DND-41 (cell line): ENCODE data around the gene GREB1L.

Source experiments
- CTCF ChIP-seq: IDR thresholded peaks from 2 replicates; pipeline ENCODE4 v1.5.1; 2012; ENCODE audit warnings: borderline replicate concordance, low read length, moderate library complexity, mild to moderate bottlenecking; ENCODE audit not compliant: poor library complexity, severe bottlenecking; ENCODE audit errors: extremely low read depth
- EZH2 ChIP-seq: IDR thresholded peaks from 3 replicates; pipeline ENCODE4 v1.6.1; 2012; ENCODE audit warnings: borderline replicate concordance, low read depth, mild to moderate bottlenecking, moderate library complexity, low read length, inconsistent platforms; ENCODE audit not compliant: severe bottlenecking

GRCh38 chr18:21389903-21390302 lies 147.9 kb downstream of the GREB1L start:
- TF ChIP-seq CTCF, result no peak
- TF ChIP-seq EZH2, result no peak
